Colonic mucosa (tissue), 4 donors: ENCODE results near the gene STXBP2. TPM values are rescaled to one million over a fixed set of nuclear protein-coding genes. Genes with fewer than 3 reads are reported as not detected.
"Not testable (repeated sequence)": the region's sequence is repeated elsewhere in the genome, so short reads cannot be mapped to it uniquely, and the experiment has no call there.

Source experiments
- DNase-seq: peaks from one replicate; pipeline ENCODE4 v3.0.0-alpha.2; 2020
- H3K27ac ChIP-seq: fragments of 200-600 bp; one replicate; pipeline ENCODE4 v1.8.0; 2021
- H3K27me3 ChIP-seq: fragments of 200-600 bp; one replicate; pipeline ENCODE4 v1.8.0; 2021
- H3K36me3 ChIP-seq: fragments of 200-600 bp; one replicate; pipeline ENCODE4 v1.8.0; 2021
- H3K4me1 ChIP-seq: fragments of 200-600 bp; one replicate; pipeline ENCODE4 v1.8.0; 2021; ENCODE audit warnings: mild to moderate bottlenecking
- H3K4me3 ChIP-seq: fragments of 200-600 bp; one replicate; pipeline ENCODE4 v1.8.0; 2021
- H3K9ac ChIP-seq, 2 donors: one replicate each; pipeline ENCODE4 v1.7.0; 2013; ENCODE audit warnings: control low read depth in 2 of 2, low read depth in 2 of 2, low read length in 2 of 2
- H3K9me3 ChIP-seq: fragments of 200-600 bp; one replicate; pipeline ENCODE4 v1.8.0; 2021
- CTCF ChIP-seq: fragments of 200-600 bp; IDR thresholded peaks from one replicate; pipeline ENCODE4 v1.8.0; 2022; ENCODE audit warnings: antibody characterized with exemption, mild to moderate bottlenecking
- intact Hi-C: fragments of 100-400 bp; cut with DNase I; formaldehyde crosslinking; loops from one replicate; pipeline ENCODE4 v1.14.1; 2022
- total RNA-seq, 2 donors: library from RNA; stranded (reverse); fragmentation: NEBNext Ultra II Directional in 1 of 2; extraction: Animal tissue kit (Norgen Biotek cat#: 25700) in 1 of 2; gene quantifications; one replicate each; pipeline ENCODE4 v1.2.1, GENCODE V29; 2021
- donor health status: healthy.
- donor health status: DM: no; HTN: no; CAD: no.
- donor health status: DM: no; HTN: no; CAD: no.

Gene STXBP2
- total RNA-seq, 2 donors from 2014 or later: 166 to 212 TPM

GRCh38 chr19:7639863-7640348 lies 3.0 kb downstream of the STXBP2 start:
- intact Hi-C loops: no loop called here
- no peaks in the 10 kb centered on the region for H3K9me3 ChIP-seq

GRCh38 chr19:7640803-7641202 lies 3.9 kb downstream of the STXBP2 start:
- Histone ChIP-seq H3K27me3 (no peaks in the 10 kb centered on the region), H3K4me1 (no peaks in the 10 kb centered on the region), H3K4me3 (no peak overlapping the region), H3K9me3 (no peaks in the 10 kb centered on the region), H3K36me3 (no peaks in the 10 kb centered on the region), H3K9ac (no peak overlapping the region), H3K27ac (no peak overlapping the region)
- intact Hi-C loops: no loop called here
- DNase-seq: no peak
- no peak for TF ChIP-seq CTCF

More at GRCh38 chr19:7639863-7640348, 3.0 kb downstream of the STXBP2 start:
- no peak for DNase-seq
- Histone ChIP-seq H3K27me3 (no peaks in the 10 kb centered on the region), H3K4me3 (no peak overlapping the region), H3K27ac (no peak overlapping the region), H3K36me3 (no peaks in the 10 kb centered on the region), H3K9ac (no peak overlapping the region), H3K4me1 (no peaks in the 10 kb centered on the region)
- TF ChIP-seq CTCF: no peak

- intact Hi-C loops: no loop called here
- H3K27me3 ChIP-seq: no peaks in the 10 kb centered on the region
- TF ChIP-seq CTCF: no peak
- H3K27ac ChIP-seq: no peak overlapping the region
- no peaks in the 10 kb centered on the region for H3K9me3 ChIP-seq
- H3K36me3 ChIP-seq: no peaks in the 10 kb centered on the region
- no peak overlapping the region for H3K4me3 ChIP-seq
- DNase-seq: no peak
- no peak overlapping the region for H3K9ac ChIP-seq
- H3K4me1 ChIP-seq: no peaks in the 10 kb centered on the region
These were observed 4.7 kb downstream of the STXBP2 start for GRCh38 chr19:7641290-7642276.

- H3K4me1 ChIP-seq: no peaks in the 10 kb centered on the region
- H3K9ac ChIP-seq: no peak overlapping the region
- no peak overlapping the region for H3K4me3 ChIP-seq
- H3K36me3 ChIP-seq: no peaks in the 10 kb centered on the region
- no peaks in the 10 kb centered on the region for H3K9me3 ChIP-seq
- H3K27me3 ChIP-seq: no peaks in the 10 kb centered on the region
- no peak overlapping the region for H3K27ac ChIP-seq
- intact Hi-C loops: no loop called here
- DNase-seq: no peak
- no peak for TF ChIP-seq CTCF
These were observed 5.6 kb downstream of the STXBP2 start for GRCh38 chr19:7642295-7643030.

- H3K27ac ChIP-seq: no peak overlapping the region
- intact Hi-C loops: no loop called here
- no peak overlapping the region for H3K9ac ChIP-seq
- no peaks in the 10 kb centered on the region for H3K4me1 ChIP-seq
- no peak overlapping the region for H3K4me3 ChIP-seq
- no peaks in the 10 kb centered on the region for H3K36me3 ChIP-seq
- no peaks in the 10 kb centered on the region for H3K27me3 ChIP-seq
- no peak for DNase-seq
- TF ChIP-seq CTCF: no peak
- H3K9me3 ChIP-seq: no peaks in the 10 kb centered on the region
These were observed 6.1 kb downstream of the STXBP2 start for GRCh38 chr19:7643031-7643415.

GRCh38 chr19:7643629-7644549 lies 7.0 kb downstream of the STXBP2 start:
- DNase-seq: peak; percentile 36
- H3K4me1 ChIP-seq, intact Hi-C loops, H3K27me3 ChIP-seq, H3K4me3 ChIP-seq, H3K9me3 ChIP-seq, H3K27ac ChIP-seq, H3K9ac ChIP-seq, H3K36me3 ChIP-seq: not testable (repeated sequence)
